ENCODE data around the gene OR52W1. TPM values are rescaled to one million over a fixed set of nuclear protein-coding genes. Genes with fewer than 3 reads are reported as not detected.
A peak's percentile ranks its signal among the peaks of the same experiment; 100 is the strongest.

OR52W1 gene
- total RNA-seq, 3 donors from 2014 or later (not counting 1 experiment from before 2014, with no cell fraction given): not detected

DNA sequence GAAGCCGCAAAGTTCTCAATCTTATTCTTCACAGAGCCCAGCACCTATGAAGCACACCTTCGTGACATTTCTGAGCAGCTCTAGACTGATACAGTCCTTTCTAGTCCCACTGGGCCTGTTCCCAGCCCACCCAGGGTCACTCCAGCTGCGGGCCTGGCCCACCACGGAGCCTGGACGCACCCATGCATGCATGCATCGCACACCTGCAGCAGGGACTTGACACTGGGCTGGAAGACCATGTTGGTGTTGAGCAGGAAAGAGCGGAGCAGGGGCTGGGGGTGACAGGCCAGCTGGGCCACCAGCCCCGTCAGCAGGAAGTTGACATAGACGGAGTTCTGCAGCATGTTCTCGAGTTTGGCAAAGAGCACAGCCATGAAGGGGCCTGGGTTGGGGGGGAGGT is 15.5 kb downstream of the OR52W1 start:
- DNase-seq (no peak), ATAC-seq (no peak)
- WGBS (ENCODE audit: insufficient coverage): 97% methylated on average over 10 of the region's 10 CpGs
- Mint-ChIP-seq H3K4me3 (no peak overlapping the region), H3K27ac (no peak overlapping the region), H3K4me1 (peaks cover 0 to under 1% of the 10 kb centered on the region in 2 donors), H3K27me3 (ENCODE audit: low read depth in 2 of 2) (no peaks in the 10 kb centered on the region), H3K36me3 (peaks cover 13% of the 10 kb centered on the region), H3K9me3 (no peaks in the 10 kb centered on the region)
- peaks cover 89% of the 10 kb centered on the region for H3K36me3 ChIP-seq (ENCODE audit: control insufficient read depth, insufficient read depth, low read length)
- intact Hi-C loops (cut with micrococcal nuclease): no loop called here
- no peaks in the 10 kb centered on the region for H3K9me3 ChIP-seq (ENCODE audit: control insufficient read depth, insufficient read depth, low read length)
- no peak overlapping the region for H3K4me3 ChIP-seq (ENCODE audit: low read length)
- H3K4me1 ChIP-seq (ENCODE audit: control insufficient read depth, insufficient read depth, low read length): no peaks in the 10 kb centered on the region
- no peak overlapping the region for H3K27ac ChIP-seq (ENCODE audit: low read length)
- TF ChIP-seq, protein P1, sequence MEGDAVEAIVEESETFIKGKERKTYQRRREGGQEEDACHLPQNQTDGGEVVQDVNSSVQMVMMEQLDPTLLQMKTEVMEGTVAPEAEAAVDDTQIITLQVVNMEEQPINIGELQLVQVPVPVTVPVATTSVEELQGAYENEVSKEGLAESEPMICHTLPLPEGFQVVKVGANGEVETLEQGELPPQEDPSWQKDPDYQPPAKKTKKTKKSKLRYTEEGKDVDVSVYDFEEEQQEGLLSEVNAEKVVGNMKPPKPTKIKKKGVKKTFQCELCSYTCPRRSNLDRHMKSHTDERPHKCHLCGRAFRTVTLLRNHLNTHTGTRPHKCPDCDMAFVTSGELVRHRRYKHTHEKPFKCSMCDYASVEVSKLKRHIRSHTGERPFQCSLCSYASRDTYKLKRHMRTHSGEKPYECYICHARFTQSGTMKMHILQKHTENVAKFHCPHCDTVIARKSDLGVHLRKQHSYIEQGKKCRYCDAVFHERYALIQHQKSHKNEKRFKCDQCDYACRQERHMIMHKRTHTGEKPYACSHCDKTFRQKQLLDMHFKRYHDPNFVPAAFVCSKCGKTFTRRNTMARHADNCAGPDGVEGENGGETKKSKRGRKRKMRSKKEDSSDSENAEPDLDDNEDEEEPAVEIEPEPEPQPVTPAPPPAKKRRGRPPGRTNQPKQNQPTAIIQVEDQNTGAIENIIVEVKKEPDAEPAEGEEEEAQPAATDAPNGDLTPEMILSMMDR (IDR thresholded peaks at IDR 0.05): no peak
- no peaks in the 10 kb centered on the region for H3K27me3 ChIP-seq (ENCODE audit: control insufficient read depth, insufficient read depth, low read length)

DNA sequence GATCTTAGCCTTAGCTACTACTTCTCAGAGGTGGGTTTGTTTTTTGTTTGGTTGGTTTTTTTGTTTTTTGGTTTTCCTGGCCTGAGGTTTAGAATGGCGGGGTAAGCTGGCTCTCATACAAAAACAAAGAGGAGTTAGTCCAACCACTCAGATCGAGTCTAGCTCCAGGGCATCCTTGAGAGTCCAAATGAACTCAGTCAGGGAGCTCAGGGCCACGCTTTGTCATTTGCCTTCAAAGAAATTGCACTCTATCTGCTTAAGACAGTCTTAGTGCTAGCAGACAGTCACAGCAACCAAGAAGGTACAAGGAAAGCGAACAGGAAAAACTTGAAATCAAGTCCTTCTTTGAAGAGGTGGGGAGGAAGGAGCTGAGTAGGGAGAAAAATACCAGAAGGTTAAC is 17.5 kb downstream of the OR52W1 start:
- DNase-seq: no peak
- intact Hi-C loops (cut with micrococcal nuclease): no loop called here
- Histone ChIP-seq H3K27me3 (ENCODE audit: control insufficient read depth, insufficient read depth, low read length) (no peaks in the 10 kb centered on the region), H3K4me3 (ENCODE audit: low read length) (no peak overlapping the region), H3K36me3 (ENCODE audit: control insufficient read depth, insufficient read depth, low read length) (peaks cover 95% of the 10 kb centered on the region), H3K9me3 (ENCODE audit: control insufficient read depth, insufficient read depth, low read length) (no peaks in the 10 kb centered on the region), H3K27ac (ENCODE audit: low read length) (no peak overlapping the region), H3K4me1 (ENCODE audit: control insufficient read depth, insufficient read depth, low read length) (no peaks in the 10 kb centered on the region)
- Mint-ChIP-seq H3K9me3 (no peaks in the 10 kb centered on the region), H3K4me1 (no peaks in the 10 kb centered on the region), H3K36me3 (peaks cover 22% of the 10 kb centered on the region), H3K27ac (peak overlapping the region in 1 of 2 donors; percentile 15), H3K4me3 (no peak overlapping the region), H3K27me3 (ENCODE audit: low read depth in 2 of 2) (no peaks in the 10 kb centered on the region)
- TF ChIP-seq, protein P1 (IDR thresholded peaks at IDR 0.05): no peak
- no peak for ATAC-seq
- 88% methylated on average over 4 of the region's 4 CpGs for WGBS (ENCODE audit: insufficient coverage)

DNA sequence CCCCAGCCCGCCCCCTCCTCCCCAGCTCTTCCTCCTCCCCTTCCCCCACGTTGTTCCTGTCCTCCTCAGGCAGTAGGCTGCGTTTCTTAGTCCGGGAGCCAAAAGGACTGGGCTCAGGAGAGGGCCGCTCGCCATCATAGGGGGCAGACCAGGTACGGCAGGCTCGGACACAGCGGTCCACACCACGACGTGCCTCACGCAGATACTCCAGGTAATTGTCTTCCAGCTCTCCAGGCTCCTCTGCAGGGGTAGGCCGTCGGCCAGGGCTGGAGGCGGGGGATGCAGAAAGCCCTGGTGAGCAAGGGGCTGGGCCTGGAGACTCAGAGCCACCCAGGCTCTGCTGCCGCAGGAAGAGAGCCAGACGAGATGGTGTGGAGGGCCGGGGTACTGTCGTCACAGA is 18.7 kb downstream of the OR52W1 start:
- Mint-ChIP-seq H3K27me3 (ENCODE audit: low read depth in 2 of 2) (no peaks in the 10 kb centered on the region), H3K4me3 (no peak overlapping the region), H3K4me1 (no peaks in the 10 kb centered on the region), H3K36me3 (peaks cover 31% of the 10 kb centered on the region), H3K27ac (no peak overlapping the region), H3K9me3 (no peaks in the 10 kb centered on the region)
- no peak for DNase-seq
- 98% methylated on average over 18 of the region's 19 CpGs for WGBS (ENCODE audit: insufficient coverage)
- Histone ChIP-seq H3K9me3 (ENCODE audit: control insufficient read depth, insufficient read depth, low read length) (no peaks in the 10 kb centered on the region), H3K27ac (ENCODE audit: low read length) (no peak overlapping the region), H3K27me3 (ENCODE audit: control insufficient read depth, insufficient read depth, low read length) (no peaks in the 10 kb centered on the region), H3K4me1 (ENCODE audit: control insufficient read depth, insufficient read depth, low read length) (no peaks in the 10 kb centered on the region), H3K36me3 (ENCODE audit: control insufficient read depth, insufficient read depth, low read length) (peaks cover 96% of the 10 kb centered on the region), H3K4me3 (ENCODE audit: low read length) (no peak overlapping the region)
- intact Hi-C loops (cut with micrococcal nuclease): no loop called here
- TF ChIP-seq, protein P1 (IDR thresholded peaks at IDR 0.05): no peak
- no peak for ATAC-seq

DNA sequence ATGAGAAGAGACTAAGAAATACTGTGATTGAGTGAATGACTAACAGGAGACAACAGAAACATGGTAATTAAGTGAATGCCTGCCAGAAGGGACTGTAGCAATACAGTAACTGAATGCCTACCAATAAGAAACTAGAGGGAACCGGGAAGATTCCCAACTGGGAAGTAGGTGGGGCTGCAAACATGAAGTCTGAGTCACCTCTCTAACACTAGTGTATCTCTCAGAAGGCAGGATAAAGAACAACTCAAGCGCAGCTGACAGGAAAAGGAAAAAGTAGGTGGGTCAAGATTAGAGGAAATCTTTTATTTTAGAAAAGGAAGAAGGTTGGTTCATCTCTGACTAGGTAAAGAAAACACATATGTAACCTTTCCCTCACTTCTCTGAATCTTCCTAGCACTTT is 20.3 kb downstream of the OR52W1 start:
- Mint-ChIP-seq H3K36me3 (peaks cover 31% of the 10 kb centered on the region), H3K27ac (no peak overlapping the region), H3K27me3 (ENCODE audit: low read depth in 2 of 2) (no peaks in the 10 kb centered on the region), H3K4me1 (no peaks in the 10 kb centered on the region), H3K9me3 (no peaks in the 10 kb centered on the region), H3K4me3 (no peak overlapping the region)
- Histone ChIP-seq H3K27ac (ENCODE audit: low read length) (no peak overlapping the region), H3K36me3 (ENCODE audit: control insufficient read depth, insufficient read depth, low read length) (peaks cover 96% of the 10 kb centered on the region), H3K4me1 (ENCODE audit: control insufficient read depth, insufficient read depth, low read length) (no peaks in the 10 kb centered on the region), H3K9me3 (ENCODE audit: control insufficient read depth, insufficient read depth, low read length) (no peaks in the 10 kb centered on the region), H3K4me3 (ENCODE audit: low read length) (no peak overlapping the region), H3K27me3 (ENCODE audit: control insufficient read depth, insufficient read depth, low read length) (no peaks in the 10 kb centered on the region)
- DNase-seq (no peak), ATAC-seq (no peak)
- TF ChIP-seq, protein P1 (IDR thresholded peaks at IDR 0.05): no peak
- intact Hi-C loops (cut with micrococcal nuclease): no loop called here
- WGBS (ENCODE audit: insufficient coverage): 83% methylated on average over 1 of the region's 2 CpGs

All from natural killer cell (primary cell).